ENCODE data around the gene AGBL2.

DNA sequence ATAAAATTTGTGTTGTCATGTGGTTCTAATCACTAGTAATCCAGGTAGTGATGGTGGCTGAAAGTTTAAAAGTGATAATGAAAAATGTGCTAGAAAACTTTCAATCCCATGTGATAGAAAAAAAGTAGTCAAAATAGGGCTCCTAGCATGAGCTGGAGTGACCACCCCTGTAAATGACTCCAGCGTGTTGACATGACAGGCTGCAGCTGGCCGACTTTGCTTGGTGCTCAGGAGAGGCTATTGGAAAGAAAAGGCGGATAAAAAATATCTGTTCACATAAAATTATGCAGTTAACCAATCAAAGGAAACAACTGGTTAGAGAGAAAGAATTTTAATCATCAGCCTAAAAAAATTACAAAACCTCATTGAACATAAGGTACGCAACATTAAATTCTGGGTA, 55.9 kb downstream of the AGBL2 start:
- TF ChIP-seq, protein P1, sequence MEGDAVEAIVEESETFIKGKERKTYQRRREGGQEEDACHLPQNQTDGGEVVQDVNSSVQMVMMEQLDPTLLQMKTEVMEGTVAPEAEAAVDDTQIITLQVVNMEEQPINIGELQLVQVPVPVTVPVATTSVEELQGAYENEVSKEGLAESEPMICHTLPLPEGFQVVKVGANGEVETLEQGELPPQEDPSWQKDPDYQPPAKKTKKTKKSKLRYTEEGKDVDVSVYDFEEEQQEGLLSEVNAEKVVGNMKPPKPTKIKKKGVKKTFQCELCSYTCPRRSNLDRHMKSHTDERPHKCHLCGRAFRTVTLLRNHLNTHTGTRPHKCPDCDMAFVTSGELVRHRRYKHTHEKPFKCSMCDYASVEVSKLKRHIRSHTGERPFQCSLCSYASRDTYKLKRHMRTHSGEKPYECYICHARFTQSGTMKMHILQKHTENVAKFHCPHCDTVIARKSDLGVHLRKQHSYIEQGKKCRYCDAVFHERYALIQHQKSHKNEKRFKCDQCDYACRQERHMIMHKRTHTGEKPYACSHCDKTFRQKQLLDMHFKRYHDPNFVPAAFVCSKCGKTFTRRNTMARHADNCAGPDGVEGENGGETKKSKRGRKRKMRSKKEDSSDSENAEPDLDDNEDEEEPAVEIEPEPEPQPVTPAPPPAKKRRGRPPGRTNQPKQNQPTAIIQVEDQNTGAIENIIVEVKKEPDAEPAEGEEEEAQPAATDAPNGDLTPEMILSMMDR (IDR thresholded peaks at IDR 0.05), result no peak
- no peak for TF ChIP-seq EP300 (IDR thresholded peaks at IDR 0.05; ENCODE audit: low read depth)
- no peak for TF ChIP-seq POLR2AphosphoS5 (IDR thresholded peaks at IDR 0.05)
- TF ChIP-seq POLR2A (IDR thresholded peaks at IDR 0.05), result no peak
